Measurements from ENCODE around the gene STK10. TPM values are rescaled to one million over a fixed set of nuclear protein-coding genes. Genes with fewer than 3 reads are reported as not detected.

The STK10 gene
- total RNA-seq, 2 experiments from 2014 or later, result 98.2 to 104 TPM

- Mint-ChIP-seq H3K27ac (no peak overlapping the region), H3K4me1 (ENCODE audit: low read depth) (peaks cover 2% of the 10 kb centered on the region), H3K4me3 (no peak overlapping the region), H3K27me3 (no peaks in the 10 kb centered on the region), H3K9me3 (no peaks in the 10 kb centered on the region), H3K36me3 (peaks cover 41% of the 10 kb centered on the region)
- ChIA-PET POLR2A (no interaction called here), CTCF (interaction anchor here (1.3 to 3.3 kb wide), 2 partner anchors 11 to 144 kb away, joined by 5 to 11 read pairs; no protein-coding TSS in a partner anchor)
- no peak for DNase-seq
- intact Hi-C loops (cut with micrococcal nuclease), result no loop called here
These were observed 132.0 kb downstream of the STK10 start for GRCh38 chr5:172055996-172056395.

DNA sequence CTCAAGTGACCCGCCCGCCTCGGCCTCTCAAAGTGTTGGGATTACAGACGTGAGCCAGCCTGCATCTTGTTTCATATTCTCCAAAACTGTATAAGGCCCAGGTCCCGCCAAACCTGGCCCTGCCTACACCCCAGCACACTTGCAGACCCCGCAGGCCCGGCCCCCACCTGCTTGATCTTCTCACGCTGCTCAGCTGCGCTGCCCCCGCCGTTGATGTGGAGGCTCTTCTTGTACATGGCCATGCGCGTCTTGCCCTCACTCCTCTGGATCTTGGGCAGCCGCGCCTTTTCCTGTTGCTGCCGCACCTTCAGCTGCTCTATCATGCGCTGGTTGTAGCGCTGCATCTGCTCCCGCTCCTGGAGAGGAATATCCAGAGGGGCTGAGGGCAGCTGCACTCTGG lies 132.6 kb downstream of the STK10 start:
- POLR2A ChIA-PET, result interaction anchor here (1.2 kb wide), 1 partner anchor 19 kb away, joined by 3 read pairs; no protein-coding TSS in a partner anchor
- Mint-ChIP-seq H3K4me1 (ENCODE audit: low read depth) (peaks cover 2% of the 10 kb centered on the region), H3K4me3 (no peak overlapping the region), H3K27me3 (no peaks in the 10 kb centered on the region), H3K9me3 (no peaks in the 10 kb centered on the region), H3K36me3 (peaks cover 39% of the 10 kb centered on the region), H3K27ac (no peak overlapping the region)
- CTCF ChIA-PET, result interaction anchor here (1.3 to 3.3 kb wide), 2 partner anchors 11 to 143 kb away, joined by 5 to 11 read pairs; no protein-coding TSS in a partner anchor
- DNase-seq, result no peak
- intact Hi-C loops (cut with micrococcal nuclease), result no loop called here

DNA sequence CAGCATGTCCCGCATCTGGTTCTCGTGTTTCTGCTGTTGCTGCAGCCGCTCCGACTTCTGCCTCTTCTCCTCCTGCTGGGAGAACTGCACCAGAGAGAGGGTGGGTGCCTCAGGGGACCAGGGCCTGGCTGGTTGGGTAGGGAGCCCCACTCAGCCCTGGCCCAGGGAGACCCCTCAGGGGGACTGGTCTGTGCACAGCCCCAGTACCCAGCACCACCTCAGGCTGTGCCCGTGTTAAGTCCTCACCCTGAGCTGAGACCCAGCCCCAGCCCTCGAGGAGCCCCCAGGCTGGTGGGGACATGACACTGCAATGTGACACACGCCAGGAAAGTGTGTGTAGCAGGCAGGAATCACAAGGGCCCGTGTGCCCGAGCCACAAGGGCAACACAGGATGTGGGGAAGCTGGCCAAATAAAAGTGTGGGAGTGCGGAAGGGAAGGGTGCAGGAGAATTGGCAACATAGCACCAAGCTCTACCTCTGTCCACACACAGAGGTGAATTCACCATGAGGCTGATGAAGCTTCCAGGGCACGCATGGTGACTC lies 133.3 kb downstream of the STK10 start:
- DNase-seq, result no peak
- Mint-ChIP-seq H3K9me3 (no peaks in the 10 kb centered on the region), H3K36me3 (peaks cover 35% of the 10 kb centered on the region), H3K27me3 (no peaks in the 10 kb centered on the region), H3K27ac (no peak overlapping the region), H3K4me1 (ENCODE audit: low read depth) (peaks cover 2% of the 10 kb centered on the region), H3K4me3 (no peak overlapping the region)
- ChIA-PET POLR2A (interaction anchor here (1.2 kb wide), 1 partner anchor 20 kb away, joined by 3 read pairs; no protein-coding TSS in a partner anchor), CTCF (interaction anchor here (1.0 to 3.3 kb wide), 3 partner anchors 12 to 143 kb away, joined by 3 to 11 read pairs (median 5); no protein-coding TSS in a partner anchor)
- intact Hi-C loops (cut with micrococcal nuclease), result no loop called here

GRCh38 chr5:172052450-172053236 lies 135.4 kb downstream of the STK10 start:
- intact Hi-C loops (cut with micrococcal nuclease), result no loop called here
- no peak for DNase-seq
- Mint-ChIP-seq H3K27ac (no peak overlapping the region), H3K27me3 (no peaks in the 10 kb centered on the region), H3K4me1 (ENCODE audit: low read depth) (peaks cover 12% of the 10 kb centered on the region), H3K9me3 (no peaks in the 10 kb centered on the region), H3K36me3 (peaks cover 48% of the 10 kb centered on the region), H3K4me3 (no peak overlapping the region)
- ChIA-PET CTCF (interaction anchor here (1.1 kb wide), 1 partner anchor 12 kb away, joined by 6 read pairs; no protein-coding TSS in a partner anchor), POLR2A (no interaction called here)

DNA sequence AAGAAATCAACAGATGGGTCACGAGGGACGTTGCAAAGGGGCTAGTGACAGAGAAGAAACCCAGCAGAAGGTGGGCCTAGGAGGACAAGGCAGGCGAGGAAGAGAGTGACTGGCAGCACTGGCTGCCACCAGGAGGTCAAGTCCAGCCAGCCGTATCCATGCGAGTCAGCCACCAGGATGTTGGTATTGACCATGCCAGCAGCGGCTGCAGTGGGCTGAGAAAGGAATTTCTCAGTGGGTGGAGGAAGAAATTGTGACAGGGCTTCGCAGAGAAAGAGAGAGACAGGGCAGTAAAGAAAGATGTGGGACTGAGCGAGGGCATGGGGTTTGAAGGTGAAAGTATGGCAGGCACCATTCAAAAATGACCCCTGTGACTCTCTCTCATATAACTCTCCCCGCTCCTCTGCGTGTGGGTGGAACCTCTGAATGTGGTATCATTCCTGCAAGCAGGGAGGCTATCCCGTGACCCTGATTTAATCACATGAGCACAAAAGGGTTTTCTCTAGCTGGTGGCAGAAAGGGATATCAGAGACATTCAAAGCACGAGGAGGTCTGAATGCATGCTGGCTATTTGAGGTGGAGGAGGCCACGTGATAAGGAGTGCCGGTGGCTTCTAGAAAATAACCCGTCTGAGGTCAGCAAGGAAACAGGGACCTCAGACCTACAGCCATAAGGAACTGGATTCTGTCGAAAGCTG lies 136.2 kb downstream of the STK10 start:
- peaks cover 44% of the 10 kb centered on the region for H3K36me3 Mint-ChIP-seq
- no peak for DNase-seq
- ChIA-PET CTCF (no interaction called here), POLR2A (no interaction called here)
- H3K4me3 Mint-ChIP-seq, result no peak overlapping the region
- no peak overlapping the region for H3K27ac Mint-ChIP-seq
- intact Hi-C loops (cut with micrococcal nuclease), result no loop called here
- H3K4me1 Mint-ChIP-seq (ENCODE audit: low read depth), result peaks cover 19% of the 10 kb centered on the region
- no peaks in the 10 kb centered on the region for H3K9me3 Mint-ChIP-seq
- no peaks in the 10 kb centered on the region for H3K27me3 Mint-ChIP-seq

GRCh38 chr5:172050080-172050479 lies 137.9 kb downstream of the STK10 start:
- Mint-ChIP-seq H3K27ac (no peak overlapping the region), H3K4me3 (no peak overlapping the region), H3K4me1 (ENCODE audit: low read depth) (peaks cover 19% of the 10 kb centered on the region), H3K27me3 (no peaks in the 10 kb centered on the region), H3K36me3 (peaks cover 41% of the 10 kb centered on the region), H3K9me3 (no peaks in the 10 kb centered on the region)
- POLR2A ChIA-PET, result no interaction called here
- CTCF ChIA-PET, result interaction anchor here (0.6 kb wide), 2 partner anchors 43 to 126 kb away, joined by 3 to 5 read pairs; no protein-coding TSS in a partner anchor
- DNase-seq, result no peak
- intact Hi-C loops (cut with micrococcal nuclease), result no loop called here

- DNase-seq, result no peak
- H3K4me1 Mint-ChIP-seq (ENCODE audit: low read depth), result peaks cover 19% of the 10 kb centered on the region
- peaks cover 46% of the 10 kb centered on the region for H3K36me3 Mint-ChIP-seq
- ChIA-PET CTCF (no interaction called here), POLR2A (no interaction called here)
- no peaks in the 10 kb centered on the region for H3K27me3 Mint-ChIP-seq
- peak overlapping the region; percentile 5 for H3K27ac Mint-ChIP-seq
- intact Hi-C loops (cut with micrococcal nuclease), result loop anchor here (10.0 kb wide), 1 partner anchor 635 kb away; the partner anchor contains the start of gene FGF18
- no peak overlapping the region for H3K4me3 Mint-ChIP-seq
- no peaks in the 10 kb centered on the region for H3K9me3 Mint-ChIP-seq
These were observed 138.7 kb downstream of the STK10 start for GRCh38 chr5:172049226-172049796.

DNA sequence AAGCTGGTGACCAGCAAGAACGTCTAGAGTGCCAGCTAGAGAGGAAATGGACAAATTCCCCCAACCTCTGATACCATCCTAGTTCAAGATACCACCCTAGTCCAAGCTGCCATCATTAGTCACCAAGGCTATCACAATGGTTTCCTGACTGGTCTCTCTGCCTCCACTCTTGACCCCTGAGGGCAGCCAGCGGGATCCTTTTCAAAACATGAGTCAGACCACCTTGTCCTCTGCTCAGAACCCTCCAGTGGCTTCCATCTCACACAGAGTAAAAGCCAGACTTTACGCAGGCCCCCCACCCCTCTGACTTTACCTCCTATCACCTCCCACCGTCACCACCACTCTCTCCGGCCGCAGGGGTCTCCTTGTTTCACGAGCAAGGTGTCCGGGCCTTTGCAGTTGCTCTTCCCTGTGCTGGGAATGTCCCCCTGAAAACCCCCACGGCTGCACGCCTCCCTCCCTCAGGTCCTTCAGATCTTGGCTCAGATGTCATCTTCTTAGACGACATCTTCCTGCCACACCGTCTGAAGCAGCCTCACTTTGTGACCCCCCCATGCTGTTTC lies 139.4 kb downstream of the STK10 start:
- POLR2A ChIA-PET, result no interaction called here
- peaks cover 46% of the 10 kb centered on the region for H3K36me3 Mint-ChIP-seq

GRCh38 chr5:172048170-172048422 lies 139.9 kb downstream of the STK10 start:
- no peak overlapping the region for H3K27ac Mint-ChIP-seq

More for the DNA sequence above, 139.4 kb downstream of the STK10 start:
- Mint-ChIP-seq H3K27me3 (no peaks in the 10 kb centered on the region), H3K4me1 (ENCODE audit: low read depth) (peaks cover 19% of the 10 kb centered on the region), H3K4me3 (no peak overlapping the region), H3K27ac (peak overlapping the region; percentile 30), H3K9me3 (no peaks in the 10 kb centered on the region)
- intact Hi-C loops (cut with micrococcal nuclease), result loop anchor here (10.0 kb wide), 1 partner anchor 634 kb away; the partner anchor contains the start of gene FGF18
- CTCF ChIA-PET, result interaction anchor here (3.1 kb wide), 1 partner anchor 137 kb away, joined by 17 read pairs; no protein-coding TSS in a partner anchor
- no peak for DNase-seq

GRCh38 chr5:172046593-172046992 lies 141.4 kb downstream of the STK10 start:
- Mint-ChIP-seq H3K27me3 (no peaks in the 10 kb centered on the region), H3K9me3 (no peaks in the 10 kb centered on the region), H3K4me3 (no peak overlapping the region), H3K27ac (no peak overlapping the region), H3K36me3 (peaks cover 35% of the 10 kb centered on the region), H3K4me1 (ENCODE audit: low read depth) (peaks cover 23% of the 10 kb centered on the region)
- intact Hi-C loops (cut with micrococcal nuclease), result loop anchor here (10.0 kb wide), 1 partner anchor 632 kb away; the partner anchor contains the start of gene FGF18
- CTCF ChIA-PET, result interaction anchor here (0.7 to 3.1 kb wide), 2 partner anchors 59 to 135 kb away, joined by 3 to 17 read pairs; no protein-coding TSS in a partner anchor
- DNase-seq, result no peak
- POLR2A ChIA-PET, result no interaction called here

More at GRCh38 chr5:172048170-172048422, 139.9 kb downstream of the STK10 start:
- no peaks in the 10 kb centered on the region for H3K27me3 Mint-ChIP-seq
- ChIA-PET POLR2A (interaction anchor here (1.3 kb wide), 1 partner anchor 41 kb away, joined by 4 read pairs; no protein-coding TSS in a partner anchor), CTCF (interaction anchor here (3.1 kb wide), 1 partner anchor 136 kb away, joined by 17 read pairs; no protein-coding TSS in a partner anchor)
- DNase-seq, result no peak
- H3K4me3 Mint-ChIP-seq, result no peak overlapping the region
- H3K4me1 Mint-ChIP-seq (ENCODE audit: low read depth), result peaks cover 22% of the 10 kb centered on the region
- no peaks in the 10 kb centered on the region for H3K9me3 Mint-ChIP-seq
- intact Hi-C loops (cut with micrococcal nuclease), result loop anchor here (10.0 kb wide), 1 partner anchor 633 kb away; the partner anchor contains the start of gene FGF18
- peaks cover 42% of the 10 kb centered on the region for H3K36me3 Mint-ChIP-seq

GRCh38 chr5:172045315-172045632 lies 142.8 kb downstream of the STK10 start:
- no peak overlapping the region for H3K27ac Mint-ChIP-seq
- POLR2A ChIA-PET, result no interaction called here
- CTCF ChIA-PET, result interaction anchor here (1.2 kb wide), 1 partner anchor 14 kb away, joined by 3 read pairs; no protein-coding TSS in a partner anchor

More at GRCh38 chr5:172045315-172045632, 142.8 kb downstream of the STK10 start:
- no peak for DNase-seq
- Mint-ChIP-seq H3K9me3 (no peaks in the 10 kb centered on the region), H3K4me1 (ENCODE audit: low read depth) (peaks cover 23% of the 10 kb centered on the region), H3K4me3 (no peak overlapping the region), H3K36me3 (peaks cover 29% of the 10 kb centered on the region), H3K27me3 (no peaks in the 10 kb centered on the region)
- intact Hi-C loops (cut with micrococcal nuclease), result loop anchor here (10.0 kb wide), 1 partner anchor 630 kb away; the partner anchor contains the start of gene FGF18
